ENCODE measurements around the gene BCL11B.

Gene BCL11B

GRCh38 chr14:99155173-99156089 is 116.6 kb downstream of the BCL11B start:
- DNase-seq = peak; percentile 62

DNA sequence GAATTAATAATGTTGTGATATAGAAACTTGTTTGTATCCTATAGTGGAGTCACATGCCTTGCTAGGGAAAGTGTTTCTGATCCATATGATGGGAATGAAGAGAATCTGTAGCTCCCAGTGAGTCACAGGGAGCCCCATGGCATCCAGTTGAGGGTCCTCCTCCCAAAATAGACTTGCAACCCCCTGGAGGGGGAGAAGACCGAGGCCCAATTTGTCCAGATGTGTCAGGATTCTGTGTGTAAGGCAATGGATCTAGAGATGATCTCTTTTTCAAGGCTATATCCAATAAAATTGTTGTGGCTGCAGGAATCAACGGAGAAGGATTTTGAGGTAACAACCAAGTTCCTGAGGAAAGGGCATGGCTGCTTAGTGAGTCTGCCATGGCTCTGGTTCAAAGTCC is 121.8 kb downstream of the BCL11B start:
- peak; percentile 39 for DNase-seq

GRCh38 chr14:99148861-99149610 is 123.0 kb downstream of the BCL11B start:
- no peak for DNase-seq

GRCh38 chr14:99148131-99148530 is 123.9 kb downstream of the BCL11B start:
- DNase-seq = no peak

- no peak for DNase-seq
Measured at GRCh38 chr14:99147366-99147740, 124.6 kb downstream of the BCL11B start.

- no peak for DNase-seq
Measured at GRCh38 chr14:99146616-99147365, 125.2 kb downstream of the BCL11B start.

GRCh38 chr14:99145307-99145706 is 126.7 kb downstream of the BCL11B start:
- DNase-seq = no peak

- no peak for DNase-seq
Measured at GRCh38 chr14:99143793-99144192, 128.2 kb downstream of the BCL11B start.

DNA sequence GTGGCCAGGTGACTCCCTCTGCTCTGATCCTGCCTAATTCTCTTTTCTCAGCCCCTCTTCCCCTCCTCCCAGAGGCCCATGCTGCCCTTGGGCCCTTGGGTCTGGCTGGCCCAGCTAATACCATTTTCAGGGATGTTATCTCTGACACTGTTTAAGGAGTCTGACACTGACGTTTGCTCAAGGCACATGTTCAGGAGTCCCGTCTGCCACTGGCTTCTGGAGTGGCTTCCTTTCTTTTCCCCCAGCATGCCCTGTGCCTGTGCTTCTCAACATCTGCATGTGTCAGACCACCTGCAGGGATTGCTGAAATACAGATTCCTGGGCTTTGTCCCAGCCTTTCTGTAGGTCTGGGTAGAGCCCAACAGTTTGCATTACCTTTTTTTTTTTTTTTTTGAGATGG is 128.9 kb downstream of the BCL11B start:
- no peak for DNase-seq

DNA sequence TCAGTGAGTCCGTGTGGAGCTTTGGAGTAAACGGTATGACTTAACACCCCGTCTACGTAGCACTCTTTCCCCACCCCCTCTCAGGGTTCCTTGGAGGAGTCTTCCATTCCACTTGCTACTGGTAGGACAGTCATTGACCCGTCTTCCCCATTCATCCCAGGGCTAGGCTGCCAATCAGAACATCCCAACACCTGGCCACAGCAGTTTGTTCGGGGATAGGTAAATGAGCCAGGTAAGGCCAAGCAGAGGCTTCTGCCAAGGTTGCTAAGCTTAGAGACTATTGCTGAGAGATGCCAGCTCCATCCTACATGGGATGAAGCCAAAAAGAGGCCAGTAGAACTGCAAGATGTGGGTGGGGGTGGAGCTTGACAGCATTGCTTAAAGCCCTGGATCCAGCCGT is 130.8 kb downstream of the BCL11B start:
- no peak for DNase-seq

DNA sequence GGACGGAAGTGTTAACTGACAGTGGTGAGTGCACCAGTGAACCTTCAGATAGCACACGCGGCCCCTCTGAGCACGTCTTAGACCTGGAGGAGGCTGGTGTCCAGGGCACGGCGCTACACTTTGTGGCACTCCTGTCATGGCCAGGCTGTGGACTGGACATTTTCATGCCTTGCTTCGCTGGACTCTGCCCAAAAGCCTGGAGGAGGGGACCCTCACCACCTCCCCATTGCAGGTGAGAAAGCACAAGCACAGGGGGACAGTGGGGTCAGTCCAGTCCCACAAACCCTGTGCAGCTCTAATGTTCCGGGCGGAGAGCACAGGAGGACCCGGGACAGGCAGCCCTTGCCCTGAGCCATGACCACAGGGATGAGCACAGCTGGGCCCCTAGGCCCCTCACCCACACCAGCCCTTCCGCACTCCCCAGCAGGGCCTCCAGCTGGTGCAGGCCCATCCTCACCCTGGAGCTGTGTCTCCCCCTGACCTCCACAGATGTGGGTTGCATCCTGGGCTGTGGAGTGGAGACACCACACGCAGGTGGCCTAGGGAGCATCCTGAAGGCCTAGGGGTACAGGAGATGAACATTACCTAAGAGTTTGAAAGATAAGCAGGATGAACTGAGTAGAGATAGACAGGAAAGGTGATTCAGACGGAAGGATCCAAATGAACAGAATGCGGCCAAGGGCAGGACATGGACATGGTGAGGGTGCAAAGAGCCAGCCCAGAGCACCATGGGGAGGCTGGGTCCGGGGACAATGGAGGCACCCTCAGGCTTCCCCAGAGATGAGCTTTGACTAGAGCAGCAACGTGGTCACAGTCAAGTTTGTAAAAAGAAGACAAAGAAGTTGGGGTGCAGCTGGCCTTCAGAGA is 132.8 kb downstream of the BCL11B start:
- no peak for DNase-seq

GRCh38 chr14:99137913-99138571 is 134.0 kb downstream of the BCL11B start:
- DNase-seq = no peak

DNA sequence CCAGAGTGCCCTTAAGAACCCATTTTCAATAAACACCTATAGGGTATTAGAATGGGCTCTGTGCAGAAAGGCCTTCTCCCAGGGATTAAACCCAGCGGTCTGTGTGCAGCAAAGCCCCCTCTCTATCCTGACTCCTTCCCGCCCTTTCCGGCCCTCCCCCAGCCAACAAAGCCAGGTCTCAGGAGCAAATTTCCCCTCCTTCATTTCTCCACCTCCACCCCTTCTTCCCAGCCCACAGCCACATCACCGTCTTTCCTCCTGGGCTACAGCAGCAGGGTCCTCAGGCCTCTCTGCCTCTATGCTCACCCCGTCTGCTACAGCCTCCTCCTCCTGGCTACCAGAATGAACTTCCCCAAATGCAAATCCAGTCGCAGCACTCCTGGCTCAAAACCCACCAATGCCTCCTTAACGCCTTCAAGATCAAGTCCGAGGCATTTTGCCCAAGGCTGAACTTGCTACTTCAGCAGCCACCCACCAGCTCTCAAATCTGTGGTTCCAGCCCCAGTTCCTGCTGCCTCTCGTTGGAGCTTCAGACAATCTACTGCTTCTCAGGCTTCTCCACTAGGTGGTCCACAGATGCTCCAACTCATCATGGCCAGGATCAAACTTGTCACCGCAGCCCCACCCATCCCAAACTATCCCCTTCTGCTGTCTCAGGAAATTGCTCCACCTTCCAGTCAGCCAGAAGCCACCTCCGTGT is 134.8 kb downstream of the BCL11B start:
- no peak for DNase-seq

DNA sequence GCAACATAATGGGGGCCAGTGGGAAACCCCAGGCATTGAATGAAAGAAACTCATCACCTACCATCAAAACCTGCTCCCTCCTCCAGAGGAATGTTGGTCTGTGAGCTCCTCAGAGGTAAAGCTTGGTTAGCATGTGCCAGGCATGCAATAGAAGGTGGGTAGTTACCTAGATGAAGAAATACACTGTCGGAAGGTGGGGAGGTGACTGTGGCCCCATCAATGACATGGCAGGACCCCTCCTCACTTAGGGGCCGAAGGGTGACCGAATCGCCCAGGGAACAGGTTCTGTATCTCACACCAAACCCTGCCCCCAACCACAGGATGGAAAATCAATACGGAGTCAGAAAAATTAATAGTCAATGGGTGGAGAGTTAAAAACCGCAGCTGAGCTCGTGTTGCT is 135.6 kb downstream of the BCL11B start:
- no peak for DNase-seq

DNA sequence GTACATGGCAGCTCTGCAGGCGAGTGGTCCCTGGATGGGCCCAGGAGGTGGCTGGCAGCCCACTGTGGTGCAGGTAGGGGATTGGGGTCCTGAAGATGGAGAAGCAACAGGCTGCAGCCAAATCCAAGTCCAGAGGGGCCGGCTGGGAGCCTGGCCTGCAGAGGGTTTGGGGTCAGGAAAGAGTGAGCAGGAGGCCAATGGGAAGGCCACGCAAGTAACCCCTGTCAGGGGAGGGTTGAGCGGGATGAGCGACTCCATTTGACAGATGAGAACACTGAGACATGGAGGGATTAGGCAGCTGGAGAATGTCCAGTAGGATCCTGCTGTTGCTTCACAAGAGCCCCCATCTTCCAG is 136.0 kb downstream of the BCL11B start:
- DNase-seq = no peak

DNA sequence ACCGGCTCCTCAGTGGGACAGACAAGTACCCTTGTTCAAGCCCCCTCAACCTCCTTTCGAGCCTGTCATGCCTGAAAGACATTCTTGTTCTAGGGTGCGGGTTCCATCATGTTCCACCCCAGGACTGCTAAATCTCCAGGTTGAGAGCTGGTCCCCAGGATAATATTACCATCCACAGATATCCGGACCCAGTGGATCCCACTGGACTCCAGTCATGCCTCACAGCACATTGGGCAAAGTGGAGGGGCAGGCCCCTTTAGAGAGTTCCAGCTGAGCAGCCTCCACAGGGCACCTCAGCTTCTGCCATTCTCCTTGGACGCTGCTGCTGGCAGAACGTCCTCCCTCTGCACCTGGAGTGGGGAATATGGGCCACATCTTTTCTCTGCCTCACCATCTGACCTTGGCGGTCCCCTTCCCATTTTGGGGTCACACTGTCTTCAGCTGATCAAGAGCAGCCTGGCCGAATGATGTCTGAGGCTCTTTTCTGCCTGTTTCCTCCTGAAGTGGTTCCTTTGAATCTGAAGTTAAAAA is 137.4 kb downstream of the BCL11B start:
- no peak for DNase-seq

GRCh38 chr14:99133636-99134515 is 138.1 kb downstream of the BCL11B start:
- peak; percentile 51 for DNase-seq

- peak; percentile 64 for DNase-seq
Measured at GRCh38 chr14:99132821-99133635, 139.0 kb downstream of the BCL11B start.
